SK-N-SH (cell line): ENCODE measurements around the gene EN1. TPM values are rescaled to one million over a fixed set of nuclear protein-coding genes. Genes with fewer than 3 reads are reported as not detected.

Source experiments
- CTCF ChIA-PET: fragments of 300-600, 350-600 bp; formaldehyde crosslinking; extraction: SDS; loops from one replicate; lab custom pipeline; 2021; lab: Yijun Ruan, JAX
- POLR2A ChIA-PET: fragments of 350-600 bp; sonication (Branson Sonifier 250); formaldehyde crosslinking; extraction: SDS; loops from one replicate; lab custom pipeline; 2020; ENCODE audit warnings: antibody characterized with exemption, inconsistent platforms; lab: Yijun Ruan, JAX
- DNase-seq: peaks from one replicate; pipeline ENCODE4 v3.0.0; 2012
- H2AFZ ChIP-seq: fragments of 200-600 bp; sonication (generic); 2 replicates; pipeline ENCODE4 v1.8.1; 2016; ENCODE audit warnings: antibody characterized with exemption, mild to moderate bottlenecking, low read depth
- H3F3A ChIP-seq: fragments of 200-600 bp; sonication (generic); replicated peaks from 2 replicates; pipeline ENCODE3; 2016; ENCODE audit warnings: antibody characterized with exemption, mild to moderate bottlenecking; ENCODE audit not compliant: insufficient read depth
- H3K27ac ChIP-seq, 2 experiments: fragments of 200-500 bp in 1 of 2; fragments of 200-600 bp in 1 of 2; sonication (Bioruptor generic) in 1 of 2; sonication (generic), shearing (Covaris generic) in 1 of 2; 2 replicates each; pipeline versions ENCODE4 v1.5.1 to v1.6.1; 2014 to 2016; ENCODE audit warnings: low read depth in 2 of 2, inconsistent platforms in 1 of 2, low read length in 1 of 2, mild to moderate bottlenecking in 1 of 2, mixed read lengths in 1 of 2
- H3K27me3 ChIP-seq: fragments of 200-600 bp; sonication (generic), shearing (Covaris generic); 2 replicates; pipeline ENCODE4 v1.6.1; 2016; ENCODE audit warnings: mixed run types; ENCODE audit not compliant: insufficient read depth
- H3K36me3 ChIP-seq, 2 experiments: fragments of 200-500 bp in 1 of 2; fragments of 200-600 bp in 1 of 2; sonication (Bioruptor generic) in 1 of 2; sonication (generic) in 1 of 2; replicated peaks in 1 of 2; 2 replicates each; pipeline versions ENCODE3 to v1.5.1; 2014 to 2016; ENCODE audit warnings: low read length in 1 of 2, mild to moderate bottlenecking in 1 of 2; ENCODE audit not compliant: insufficient read depth in 2 of 2, control insufficient read depth in 1 of 2
- H3K4me1 ChIP-seq, 2 experiments: fragments of 200-500 bp in 1 of 2; fragments of 200-600 bp in 1 of 2; sonication (Bioruptor generic) in 1 of 2; sonication (generic), shearing (Covaris generic) in 1 of 2; 2 replicates each; pipeline versions ENCODE4 v1.5.1 to v1.6.1; 2014 to 2016; ENCODE audit warnings: low read depth in 1 of 2, low read length in 1 of 2, mixed run types in 1 of 2; ENCODE audit not compliant: insufficient read depth in 2 of 2, control insufficient read depth in 1 of 2
- H3K4me2 ChIP-seq: fragments of 200-600 bp; sonication (generic), shearing (Covaris generic); 2 replicates; pipeline ENCODE4 v1.6.1; 2017; ENCODE audit warnings: mixed run types
- H3K4me3 ChIP-seq, 2 experiments: fragments of 200-500 bp in 1 of 2; fragments of 200-600 bp in 1 of 2; sonication (Bioruptor generic) in 1 of 2; sonication (generic), shearing (Covaris generic) in 1 of 2; 2 replicates each; pipeline versions ENCODE4 v1.5.1 to v1.8.1; 2014 to 2016; ENCODE audit warnings: low read depth in 2 of 2, inconsistent platforms in 1 of 2, low read length in 1 of 2, mild to moderate bottlenecking in 1 of 2, mixed read lengths in 1 of 2, moderate library complexity in 1 of 2
- H3K79me2 ChIP-seq: fragments of 200-600 bp; sonication (generic); 2 replicates; pipeline ENCODE4 v1.8.1; 2017; ENCODE audit warnings: mild to moderate bottlenecking; ENCODE audit not compliant: insufficient read depth
- H3K9ac ChIP-seq: fragments of 200-600 bp; sonication (generic); 2 replicates; pipeline ENCODE4 v1.6.1; 2017; ENCODE audit warnings: mixed run types
- H3K9me2 ChIP-seq: fragments of 200-600 bp; sonication (generic); 2 replicates; pipeline ENCODE4 v1.6.1; 2017; ENCODE audit warnings: mixed run types
- H3K9me3 ChIP-seq: fragments of 200-600 bp; sonication (generic); 2 replicates; pipeline ENCODE4 v1.6.1; 2017; ENCODE audit warnings: mixed run types, mild to moderate bottlenecking, moderate library complexity
- H4K20me1 ChIP-seq: fragments of 200-600 bp; sonication (generic); 2 replicates; pipeline ENCODE4 v1.6.1; 2017; ENCODE audit warnings: mild to moderate bottlenecking, mixed run types; ENCODE audit not compliant: insufficient read depth
- EP300 ChIP-seq, 2 experiments: IDR thresholded peaks; 2 replicates each; pipeline versions ENCODE4 v1.4.0 to v1.6.1; 2012; ENCODE audit warnings: borderline replicate concordance in 1 of 2, low read depth in 1 of 2, low read length in 1 of 2
- EZH2phosphoT487 ChIP-seq: fragments of 200-600 bp; sonication (generic); IDR thresholded peaks from 2 replicates; pipeline ENCODE4 v1.6.1; 2017; ENCODE audit warnings: low read depth, mixed run types, mild to moderate bottlenecking, antibody characterized with exemption, moderate library complexity, borderline replicate concordance
- FOXM1 ChIP-seq: IDR thresholded peaks from 2 replicates; pipeline ENCODE4 v1.4.0; 2012; ENCODE audit warnings: low read depth, mild to moderate bottlenecking
- GABPA ChIP-seq: IDR thresholded peaks from 2 replicates; pipeline ENCODE4 v1.4.0; 2012; ENCODE audit warnings: low read depth, mild to moderate bottlenecking
- GATA2 ChIP-seq: sonication (generic); formaldehyde crosslinking; IDR thresholded peaks from 2 replicates; pipeline ENCODE4 v1.5.0; 2020; ENCODE audit warnings: mild to moderate bottlenecking, missing genetic modification reagents
- IRF3 ChIP-seq: fragments of 150-350 bp; IDR thresholded peaks from 2 replicates; pipeline ENCODE4 v1.6.1; 2016; ENCODE audit warnings: mild to moderate bottlenecking, low read depth, low read length
- MEF2A ChIP-seq: IDR thresholded peaks from 2 replicates; pipeline ENCODE4 v1.4.0; 2012; ENCODE audit warnings: low read depth, borderline replicate concordance
- MXI1 ChIP-seq: IDR thresholded peaks from 2 replicates; pipeline ENCODE4 v1.6.1; 2012; ENCODE audit warnings: mild to moderate bottlenecking, low read depth, low read length, improper control_type of control experiment
- NRF1 ChIP-seq: IDR thresholded peaks from 2 replicates; pipeline ENCODE4 v1.6.1; 2012; ENCODE audit warnings: low read depth, mild to moderate bottlenecking, low read length
- PBX3 ChIP-seq: IDR thresholded peaks from 2 replicates; pipeline ENCODE4; 2012
- POLR2AphosphoS5 ChIP-seq: IDR thresholded peaks from 2 replicates; pipeline ENCODE4 v1.6.1; 2012; ENCODE audit warnings: low read depth, low read length
- RAD21 ChIP-seq: IDR thresholded peaks from 2 replicates; pipeline ENCODE4 v1.6.1; 2012; ENCODE audit warnings: mild to moderate bottlenecking, low read length
- RCOR1 ChIP-seq: fragments of 150-350 bp; IDR thresholded peaks from 2 replicates; pipeline ENCODE4 v1.6.1; 2017; ENCODE audit warnings: antibody characterized with exemption, low read length
- SIN3A ChIP-seq: IDR thresholded peaks from 2 replicates; pipeline ENCODE4 v1.6.1; 2012; ENCODE audit warnings: low read depth, mild to moderate bottlenecking, low read length, moderate library complexity, borderline replicate concordance
- SMC3 ChIP-seq: IDR thresholded peaks from 2 replicates; pipeline ENCODE4 v1.6.1; 2012; ENCODE audit warnings: low read depth, low read length, improper control_type of control experiment
- TAF1 ChIP-seq: IDR thresholded peaks from 2 replicates; pipeline ENCODE4 v1.6.1; 2012; ENCODE audit warnings: low read depth, mild to moderate bottlenecking, low read length, moderate library complexity, borderline replicate concordance
- USF1 ChIP-seq: IDR thresholded peaks from 2 replicates; pipeline ENCODE4 v1.4.0; 2012; ENCODE audit warnings: low read depth, borderline replicate concordance
- USF2 ChIP-seq: fragments of 150-350 bp; IDR thresholded peaks from 2 replicates; pipeline ENCODE4 v1.6.1; 2017; ENCODE audit warnings: antibody characterized with exemption, low read length, low read depth, borderline replicate concordance
- ZBTB33 ChIP-seq: IDR thresholded peaks from 2 replicates; pipeline ENCODE4 v1.4.0; 2012; ENCODE audit warnings: low read depth, borderline replicate concordance
- WGBS: methylation state at CpG from one replicate; pipeline ENCODE4 v1.1.6; 2017; ENCODE audit warnings: low lambda C conversion rate; 5-methylcytosine and 5-hydroxymethylcytosine counted together
- polyA plus RNA-seq, 3 experiments: library from polyadenylated mRNA; depleted of rRNA; stranded (reverse); fragments of >200 nt; gene quantifications; 2 replicates each; pipeline ENCODE4 v1.2.3, GENCODE V29; 2012

EN1 gene
- polyA plus RNA-seq, 1 of the 3 experiments (the other 2 are of a cell fraction): not detected

GRCh38 chr2:118834901-118835745, 12.3 kb downstream of the EN1 start:
- Histone ChIP-seq H3K36me3 (no peaks in the 10 kb centered on the region), H3K9me2 (no peaks in the 10 kb centered on the region), H3K9ac (no peak overlapping the region), H3K9me3 (no peaks in the 10 kb centered on the region), H3K4me3 (peak overlapping the region; percentile 29 to 32; a peak in 3 of 4 replicates), H3K27me3 (peaks cover 96% of the 10 kb centered on the region), H3K79me2 (no peaks in the 10 kb centered on the region), H3K4me1 (no peaks in the 10 kb centered on the region; a peak in 1 of 4 replicates), H3K4me2 (peak overlapping the region; percentile 71), H3F3A (no peaks in the 10 kb centered on the region), H4K20me1 (no peaks in the 10 kb centered on the region), H2AFZ (peak overlapping the region; percentile 65; the same call in 1 of the 2 replicates), H3K27ac (no peak overlapping the region)
- TF ChIP-seq GABPA: no peak
- TF ChIP-seq FOXM1: no peak
- TF ChIP-seq POLR2AphosphoS5: no peak
- TF ChIP-seq SIN3A: no peak
- no peak for TF ChIP-seq EP300 (IDR thresholded peaks at IDR 0.05; ENCODE audit: borderline replicate concordance in 1 of 2, low read depth in 1 of 2, low read length in 1 of 2)
- no peak for TF ChIP-seq GATA2 (CRISPR knock-in tag)
- TF ChIP-seq MXI1: no peak
- no peak for TF ChIP-seq EZH2phosphoT487
- POLR2A ChIA-PET: no interaction called here
- WGBS: 10% methylated on average over 36 of the region's 61 CpGs
- CTCF ChIA-PET: interaction anchor here (0.6 to 1.4 kb wide), 2 partner anchors 10 to 860 kb away, joined by 3 to 4 read pairs; no protein-coding TSS in a partner anchor
- DNase-seq: no peak

GRCh38 chr2:118834440-118834810, 13.0 kb downstream of the EN1 start:
- Histone ChIP-seq H3F3A (no peaks in the 10 kb centered on the region), H3K27me3 (peaks cover 97% of the 10 kb centered on the region), H3K79me2 (no peaks in the 10 kb centered on the region), H3K9me3 (no peaks in the 10 kb centered on the region), H4K20me1 (no peaks in the 10 kb centered on the region), H3K4me1 (no peaks in the 10 kb centered on the region; a peak in 1 of 4 replicates), H3K4me2 (no peak overlapping the region), H3K36me3 (no peaks in the 10 kb centered on the region), H3K9ac (no peak overlapping the region), H3K4me3 (no peak overlapping the region), H3K27ac (no peak overlapping the region), H3K9me2 (no peaks in the 10 kb centered on the region), H2AFZ (no peak overlapping the region)
- no peak for DNase-seq
- ChIA-PET CTCF (no interaction called here), POLR2A (no interaction called here)
- WGBS: 12% methylated on average over 10 of the region's 18 CpGs
- TF ChIP-seq TAF1: no peak
- no peak for TF ChIP-seq USF2
- no peak for TF ChIP-seq RCOR1
- TF ChIP-seq SMC3: no peak
- TF ChIP-seq USF1: no peak
- TF ChIP-seq IRF3: no peak
- no peak for TF ChIP-seq RAD21
- no peak for TF ChIP-seq ZBTB33
- no peak for TF ChIP-seq EP300 (IDR thresholded peaks at IDR 0.05; ENCODE audit: borderline replicate concordance in 1 of 2, low read depth in 1 of 2, low read length in 1 of 2)
- no peak for TF ChIP-seq PBX3
- no peak for TF ChIP-seq MEF2A
- no peak for TF ChIP-seq NRF1
